ENCODE results near the gene TIFAB. TPM values are rescaled to one million over a fixed set of nuclear protein-coding genes. Genes with fewer than 3 reads are reported as not detected.

The TIFAB gene
- total RNA-seq, 4 donors from 2014 or later: 0.10 TPM; not detected in 3

DNA sequence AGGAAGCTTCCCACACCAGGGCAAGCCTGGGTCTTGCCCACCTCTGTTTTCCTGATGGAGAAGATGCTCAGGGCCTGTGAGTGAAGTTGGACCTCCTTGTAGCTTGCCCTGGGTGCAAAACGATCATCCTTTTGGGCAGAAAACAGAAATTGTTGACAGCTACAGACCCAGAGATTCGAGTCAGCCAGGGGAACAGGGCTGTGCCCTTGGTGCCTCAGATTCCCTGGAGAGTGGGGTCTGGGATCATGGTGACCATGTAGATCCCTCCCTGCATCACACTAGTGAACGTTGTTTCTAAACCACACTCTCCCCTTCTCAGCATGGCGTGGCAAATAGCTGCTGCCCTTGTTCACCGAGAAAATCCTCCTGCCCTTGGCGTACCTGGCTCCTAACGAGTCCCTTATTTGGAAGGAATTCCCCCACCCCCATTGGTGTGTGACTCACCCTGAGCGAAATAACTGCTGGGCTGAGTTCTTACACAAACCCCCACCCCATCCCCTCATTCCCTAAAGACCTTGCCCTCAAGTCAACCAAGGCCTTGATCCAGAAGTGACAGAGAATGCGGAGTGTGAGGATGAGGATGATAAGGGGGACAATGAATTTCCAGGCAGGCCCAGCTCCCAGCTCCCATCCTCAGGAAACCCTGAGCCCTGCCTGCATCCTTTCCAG, 3.9 kb downstream of the TIFAB start:
- no peak overlapping the region for H3K4me3 ChIP-seq (ENCODE audit: low read depth, poor library complexity, severe bottlenecking)
- TF ChIP-seq POLR2A (IDR thresholded peaks at IDR 0.05): no peak
- TF ChIP-seq, protein P1, sequence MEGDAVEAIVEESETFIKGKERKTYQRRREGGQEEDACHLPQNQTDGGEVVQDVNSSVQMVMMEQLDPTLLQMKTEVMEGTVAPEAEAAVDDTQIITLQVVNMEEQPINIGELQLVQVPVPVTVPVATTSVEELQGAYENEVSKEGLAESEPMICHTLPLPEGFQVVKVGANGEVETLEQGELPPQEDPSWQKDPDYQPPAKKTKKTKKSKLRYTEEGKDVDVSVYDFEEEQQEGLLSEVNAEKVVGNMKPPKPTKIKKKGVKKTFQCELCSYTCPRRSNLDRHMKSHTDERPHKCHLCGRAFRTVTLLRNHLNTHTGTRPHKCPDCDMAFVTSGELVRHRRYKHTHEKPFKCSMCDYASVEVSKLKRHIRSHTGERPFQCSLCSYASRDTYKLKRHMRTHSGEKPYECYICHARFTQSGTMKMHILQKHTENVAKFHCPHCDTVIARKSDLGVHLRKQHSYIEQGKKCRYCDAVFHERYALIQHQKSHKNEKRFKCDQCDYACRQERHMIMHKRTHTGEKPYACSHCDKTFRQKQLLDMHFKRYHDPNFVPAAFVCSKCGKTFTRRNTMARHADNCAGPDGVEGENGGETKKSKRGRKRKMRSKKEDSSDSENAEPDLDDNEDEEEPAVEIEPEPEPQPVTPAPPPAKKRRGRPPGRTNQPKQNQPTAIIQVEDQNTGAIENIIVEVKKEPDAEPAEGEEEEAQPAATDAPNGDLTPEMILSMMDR (IDR thresholded peaks at IDR 0.05): no peak
- WGBS, 2 donors: 61 to 76% methylated on average over 9 of the region's 9 CpGs
- intact Hi-C loops (cut with DNase I; ENCODE audit: low total_unique reads): no loop called here
- DNase-seq (ENCODE audit: low spot score in 2 of 2): peak in 1 of 2 donors; percentile 66

DNA sequence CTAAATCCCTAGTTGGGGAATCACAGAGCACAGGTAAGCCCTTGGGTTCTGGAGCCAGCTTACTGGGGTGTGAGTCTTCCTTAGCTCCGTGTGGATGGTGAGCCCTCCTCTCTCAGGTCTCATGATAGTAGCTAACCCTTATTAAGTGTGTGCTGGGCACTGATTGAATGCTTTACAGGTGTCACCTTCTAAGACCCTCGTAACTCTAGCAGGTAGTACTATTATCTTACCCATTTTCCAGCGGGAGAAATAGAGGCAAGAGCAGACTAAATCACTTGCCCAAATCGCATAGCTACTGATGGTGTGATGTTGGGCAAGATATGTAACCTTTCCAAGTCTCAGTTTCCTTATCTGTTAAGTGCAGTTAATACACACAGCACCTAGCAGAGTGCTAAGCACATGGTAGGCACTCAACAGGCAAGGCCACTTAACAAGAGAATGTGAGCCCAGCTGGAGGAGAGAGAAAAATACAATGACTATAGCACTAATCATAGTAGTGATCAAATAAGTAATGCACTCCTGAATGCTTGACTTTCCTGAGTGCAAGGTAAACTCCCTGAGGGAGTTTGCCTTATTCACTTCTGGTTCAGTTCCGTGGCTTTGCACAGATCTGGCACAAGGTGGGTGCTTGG, 4.7 kb downstream of the TIFAB start, which contains the start of gene DCANP1:
Gene DCANP1, minus strand, starts transcription at position 51 of the 632 bp plus-strand sequence. CDS start 240 bp downstream, outside the sequence.
- DNase-seq (ENCODE audit: low spot score in 2 of 2): no peak

DNA sequence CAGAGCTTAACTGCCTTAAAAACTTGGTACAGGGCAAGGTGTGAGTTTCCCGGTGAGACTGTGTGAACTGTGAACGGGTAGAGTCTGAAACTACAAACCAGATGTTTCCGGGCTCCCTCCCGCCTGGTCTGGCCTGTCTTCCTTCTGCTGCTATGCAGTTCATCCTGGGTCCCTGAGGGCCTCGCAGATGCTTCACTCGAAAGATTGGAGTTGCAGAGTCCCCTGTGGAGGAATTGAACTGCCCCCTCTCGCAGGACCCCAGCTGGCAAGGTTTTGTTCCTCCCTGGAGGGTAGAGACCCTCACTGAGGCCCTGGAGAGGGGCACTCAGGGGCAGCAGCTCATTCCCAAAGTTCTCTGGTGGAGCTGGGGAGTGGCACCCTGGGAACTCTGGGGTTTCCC, 5.5 kb downstream of the TIFAB start:
- 82 to 86% methylated on average over 7 of the region's 7 CpGs for WGBS, 2 donors
- H3K4me3 ChIP-seq (ENCODE audit: low read depth, poor library complexity, severe bottlenecking): no peak overlapping the region
- TF ChIP-seq, protein P1 (IDR thresholded peaks at IDR 0.05): no peak
- TF ChIP-seq POLR2A (IDR thresholded peaks at IDR 0.05): no peak
- intact Hi-C loops (cut with DNase I; ENCODE audit: low total_unique reads): no loop called here
- DNase-seq (ENCODE audit: low spot score in 2 of 2): peak in 1 of 2 donors; percentile 68

More for the DNA sequence above, 4.7 kb downstream of the TIFAB start, which contains the start of gene DCANP1:
- no peak for TF ChIP-seq POLR2A (IDR thresholded peaks at IDR 0.05)
- TF ChIP-seq, protein P1 (IDR thresholded peaks at IDR 0.05): no peak
- intact Hi-C loops (cut with DNase I; ENCODE audit: low total_unique reads): no loop called here
- 84 to 86% methylated on average over 5 of the region's 5 CpGs for WGBS, 2 donors
- no peak within 1 kb of the TSS for H3K4me3 ChIP-seq (ENCODE audit: low read depth, poor library complexity, severe bottlenecking)

DNA sequence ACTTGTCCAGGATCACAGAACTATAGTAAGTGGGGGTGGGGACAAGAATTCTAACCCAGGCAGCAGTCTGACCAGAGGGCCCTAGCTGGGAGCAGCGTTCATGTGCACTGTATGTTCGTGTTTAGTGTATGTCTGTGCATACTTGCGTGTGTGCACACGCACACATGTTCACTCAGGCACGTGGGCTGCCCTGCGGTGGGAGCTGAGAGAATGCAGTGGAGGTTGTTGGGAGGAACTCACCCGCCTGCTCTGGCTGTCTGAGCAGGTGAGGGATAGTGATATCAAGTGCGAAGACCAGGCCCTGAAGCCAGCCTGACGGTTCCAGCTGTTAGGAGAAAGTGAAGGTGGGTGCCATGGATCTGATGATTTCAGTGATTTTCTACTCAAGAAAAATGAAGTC, 5.9 kb downstream of the TIFAB start:
- DNase-seq (ENCODE audit: low spot score in 2 of 2): no peak
- WGBS, 2 donors: 90 to 94% methylated on average over 9 of the region's 9 CpGs
- no peak overlapping the region for H3K4me3 ChIP-seq (ENCODE audit: low read depth, poor library complexity, severe bottlenecking)
- intact Hi-C loops (cut with DNase I; ENCODE audit: low total_unique reads): no loop called here
- TF ChIP-seq, protein P1 (IDR thresholded peaks at IDR 0.05): no peak
- no peak for TF ChIP-seq POLR2A (IDR thresholded peaks at IDR 0.05)

DNA sequence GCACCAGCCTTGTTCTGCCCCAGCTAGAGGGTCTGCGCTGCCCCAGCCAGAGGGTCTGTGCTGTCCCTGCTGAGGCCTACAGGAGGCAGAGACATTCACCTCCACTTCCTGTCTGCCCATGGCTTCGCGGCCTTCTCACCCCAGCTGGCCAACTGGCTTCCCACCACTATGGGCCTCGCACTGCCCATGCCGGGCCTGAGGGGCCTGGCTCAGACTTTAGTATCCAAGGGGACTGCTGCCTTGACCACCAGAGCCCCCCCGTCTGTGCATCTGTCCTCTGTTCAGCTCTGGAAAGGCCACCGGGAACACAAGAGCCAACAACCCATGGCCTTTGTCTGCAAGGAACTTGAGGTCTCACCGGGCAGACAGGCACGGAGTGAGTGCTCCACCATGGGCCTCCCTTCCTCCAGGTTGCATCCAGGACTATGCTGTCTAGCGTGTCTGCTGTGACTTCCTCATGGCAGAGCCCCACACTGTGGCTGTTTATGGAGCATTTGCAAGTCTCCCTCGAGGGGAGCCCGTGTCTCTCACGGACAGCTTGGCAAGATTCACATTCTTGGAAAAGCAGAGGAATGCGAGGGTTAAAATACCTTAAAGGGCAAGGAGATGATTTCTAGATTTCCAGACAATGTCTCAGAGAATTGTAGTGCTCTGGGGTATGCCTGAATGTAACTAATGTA, 6.7 kb downstream of the TIFAB start:
- intact Hi-C loops (cut with DNase I; ENCODE audit: low total_unique reads): no loop called here
- H3K4me3 ChIP-seq (ENCODE audit: low read depth, poor library complexity, severe bottlenecking): no peak overlapping the region
- TF ChIP-seq, protein P1 (IDR thresholded peaks at IDR 0.05): no peak
- TF ChIP-seq POLR2A (IDR thresholded peaks at IDR 0.05): no peak
- peak in 1 of 2 donors; percentile 66 for DNase-seq (ENCODE audit: low spot score in 2 of 2)
- WGBS, 2 donors: 81 to 88% methylated on average over 14 of the region's 14 CpGs

Measured in lower leg skin (tissue), 4 donors.